GM23248 (cell line): ENCODE measurements around the gene WDR72. TPM values are rescaled to one million over a fixed set of nuclear protein-coding genes. Genes with fewer than 3 reads are reported as not detected.

ENCODE experiments used
- DNase-seq: peaks from one replicate; pipeline ENCODE4 v3.0.0-alpha.2; 2015
- H2AFZ ChIP-seq: fragments of 200-600 bp; sonication (generic); 2 replicates; pipeline ENCODE4 v1.6.1; 2016; ENCODE audit warnings: antibody characterized with exemption
- H3F3A ChIP-seq: fragments of 200-600 bp; sonication (generic); 2 replicates; pipeline ENCODE4 v1.6.1; 2016; ENCODE audit warnings: mild to moderate bottlenecking, antibody characterized with exemption, mixed run types; ENCODE audit not compliant: insufficient read depth
- H3K27ac ChIP-seq: fragments of 200-600 bp; sonication (generic); 2 replicates; pipeline ENCODE4 v1.5.1; 2016; ENCODE audit warnings: mild to moderate bottlenecking
- H3K27me3 ChIP-seq: fragments of 200-600 bp; sonication (generic); replicated peaks from 2 replicates; pipeline ENCODE4 v1.6.1; 2016; ENCODE audit warnings: mild to moderate bottlenecking; ENCODE audit not compliant: insufficient read depth
- H3K36me3 ChIP-seq: fragments of 200-600 bp; sonication (generic); 2 replicates; pipeline ENCODE4 v1.6.1; 2016; ENCODE audit warnings: low read depth, mild to moderate bottlenecking
- H3K4me1 ChIP-seq: fragments of 200-600 bp; sonication (generic); 2 replicates; pipeline ENCODE4 v1.6.1; 2016; ENCODE audit warnings: mild to moderate bottlenecking; ENCODE audit not compliant: insufficient read depth
- H3K4me2 ChIP-seq: fragments of 200-600 bp; sonication (generic); one replicate; pipeline ENCODE4 v1.6.1; 2016; ENCODE audit warnings: mild to moderate bottlenecking; ENCODE audit not compliant: unreplicated experiment
- H3K4me3 ChIP-seq: fragments of 200-600 bp; sonication (generic); 2 replicates; pipeline ENCODE4 v1.5.1; 2016; ENCODE audit warnings: mild to moderate bottlenecking
- H3K79me2 ChIP-seq: fragments of 200-600 bp; sonication (generic); 2 replicates; pipeline ENCODE4 v1.6.1; 2016; ENCODE audit warnings: mild to moderate bottlenecking; ENCODE audit not compliant: insufficient read depth
- H3K9ac ChIP-seq: fragments of 200-600 bp; sonication (generic); 2 replicates; pipeline ENCODE4 v1.6.1; 2016; ENCODE audit warnings: mild to moderate bottlenecking
- H3K9me2 ChIP-seq: fragments of 200-600 bp; sonication (generic); 2 replicates; pipeline ENCODE4 v1.6.1; 2016; ENCODE audit warnings: mixed run types, mild to moderate bottlenecking, moderate library complexity; ENCODE audit not compliant: insufficient read depth
- H3K9me3 ChIP-seq: fragments of 200-600 bp; sonication (generic); one replicate; pipeline ENCODE4 v1.6.1; 2017; ENCODE audit warnings: low read depth
- H4K20me1 ChIP-seq: fragments of 200-600 bp; sonication (generic); 2 replicates; pipeline ENCODE4 v1.6.0; 2016; ENCODE audit not compliant: insufficient read depth
- EZH2 ChIP-seq: fragments of 200-600 bp; sonication (generic); IDR thresholded peaks from 2 replicates; pipeline ENCODE4 v1.6.1; 2018; ENCODE audit warnings: antibody characterized with exemption, mild to moderate bottlenecking; ENCODE audit not compliant: insufficient read depth, poor library complexity, severe bottlenecking
- EZH2phosphoT487 ChIP-seq: fragments of 200-600 bp; sonication (generic); IDR thresholded peaks from 2 replicates; pipeline ENCODE4 v1.6.1; 2018; ENCODE audit warnings: antibody characterized with exemption, moderate library complexity, mild to moderate bottlenecking, low read depth; ENCODE audit not compliant: insufficient read depth
- WGBS, 2 experiments: methylation state at CpG; one replicate each; pipeline ENCODE4 v1.1.6; 2015 to 2017; ENCODE audit warnings: low lambda C conversion rate in 2 of 2, low coverage in 1 of 2; ENCODE audit errors: missing lambda C conversion rate in 2 of 2; 5-methylcytosine and 5-hydroxymethylcytosine counted together
- in situ Hi-C: fragments of 300-500 bp; cut with MboI; formaldehyde crosslinking; loops from 2 replicates; pipeline ENCODE4 v1.15.0; 2020
- polyA plus RNA-seq: library from polyadenylated mRNA; unstranded; fragments of >200 nt; fragmentation: Nextera tagmentation; extraction: Ambion mirVana; gene quantifications from 2 replicates; pipeline ENCODE4 v1.2.1, GENCODE V29; 2016
- total RNA-seq: library from RNA; depleted of rRNA; stranded (reverse); fragments of >200 nt; shearing (Covaris generic); gene quantifications from 2 replicates; pipeline ENCODE4 v1.2.3, GENCODE V29; 2014; rRNA removed

The WDR72 gene
- total RNA-seq (not detected in 2 replicates), polyA plus RNA-seq (not detected in 2 replicates)

DNA sequence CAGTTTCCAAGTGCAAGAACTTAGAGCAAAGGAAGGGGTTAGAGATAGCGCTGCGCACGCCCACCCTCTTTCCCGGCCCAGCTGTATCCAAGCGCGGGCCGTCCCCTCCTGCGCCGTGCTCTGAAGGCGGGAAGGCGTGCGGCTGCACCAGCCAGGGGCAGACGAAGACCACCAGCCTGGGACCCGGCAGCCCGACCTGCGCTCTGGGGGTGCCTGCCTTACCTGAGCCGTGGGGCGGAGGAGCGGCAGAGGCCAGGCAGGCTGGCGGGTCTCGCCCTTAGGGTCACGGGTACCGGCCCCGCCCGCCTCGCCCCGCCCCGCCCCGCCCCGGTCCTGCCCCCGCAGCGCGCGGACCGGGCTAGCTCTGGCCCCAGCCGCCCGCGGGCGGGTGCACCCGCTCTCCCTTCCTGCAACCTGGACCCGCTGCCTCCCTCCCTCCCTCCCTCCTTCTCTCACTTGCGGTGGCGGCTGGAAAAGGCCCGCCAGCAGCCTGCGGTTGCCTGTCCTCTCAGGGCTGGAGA, at the start of gene WDR72:
WDR72 (minus strand) TSS at position 253 of the 521 bp plus-strand sequence. CDS start 26,514 bp downstream, outside the sequence.
- Histone ChIP-seq H3K9ac (no peak within 1 kb of the TSS), H4K20me1 (no peaks in the 10 kb centered on the region), H3K27me3 (no peaks in the 10 kb centered on the region), H3K4me1 (no peaks in the 10 kb centered on the region), H3K9me2 (no peaks in the 10 kb centered on the region), H3K27ac (no peak within 1 kb of the TSS), H3K36me3 (no peaks in the 10 kb centered on the region), H2AFZ (no peak within 1 kb of the TSS), H3F3A (no peaks in the 10 kb centered on the region), H3K4me2 (no peak within 1 kb of the TSS), H3K9me3 (no peaks in the 10 kb centered on the region), H3K4me3 (no peak within 1 kb of the TSS), H3K79me2 (no peaks in the 10 kb centered on the region)
- in situ Hi-C loops = no loop called here
- DNase-seq = no peak
- 5 to 8% methylated on average over 20 to 43 of the region's 45 CpGs for whole genome bisulfite sequencing, 2 experiments
- TF ChIP-seq EZH2 (no peak), EZH2phosphoT487 (no peak)

DNA sequence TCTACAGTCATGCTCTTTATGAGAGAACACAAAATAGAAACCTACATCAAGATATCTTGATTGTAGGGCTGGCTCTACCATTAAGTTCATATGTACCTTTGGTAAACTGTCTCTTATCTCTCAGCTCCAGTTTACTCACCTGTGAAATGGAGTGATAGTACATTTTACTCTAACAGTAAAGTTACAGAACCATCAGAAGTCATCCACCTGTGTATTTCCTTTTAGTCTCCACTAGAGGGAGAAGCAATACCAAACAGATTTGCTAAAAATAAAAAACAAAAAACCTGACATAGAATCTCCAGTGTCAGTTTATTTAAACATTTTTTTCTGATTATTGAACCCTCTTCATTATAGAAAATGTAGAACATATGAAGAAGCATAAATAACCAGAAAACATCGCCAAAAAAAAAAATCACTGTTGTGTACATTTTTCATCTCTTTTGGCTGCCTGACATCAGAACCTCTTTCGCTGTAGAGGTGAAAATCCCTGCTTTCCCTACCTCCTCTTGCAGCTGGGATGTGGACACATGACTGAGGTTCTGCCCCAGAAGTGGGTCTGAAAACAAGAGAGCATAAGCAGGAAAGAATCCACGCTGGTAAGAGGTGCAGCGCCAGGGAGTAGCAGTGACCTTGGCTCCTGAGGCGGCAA, 48.7 kb upstream of the WDR72 start:
- Histone ChIP-seq H3K4me1 (no peaks in the 10 kb centered on the region), H3F3A (no peaks in the 10 kb centered on the region), H2AFZ (no peak overlapping the region), H3K27ac (no peak overlapping the region), H3K9me3 (no peaks in the 10 kb centered on the region), H3K4me3 (no peak overlapping the region), H3K79me2 (no peaks in the 10 kb centered on the region), H4K20me1 (no peaks in the 10 kb centered on the region), H3K36me3 (no peaks in the 10 kb centered on the region), H3K9me2 (no peaks in the 10 kb centered on the region), H3K27me3 (no peaks in the 10 kb centered on the region), H3K9ac (no peak overlapping the region), H3K4me2 (no peak overlapping the region)
- WGBS, 2 experiments = 30 to 36% methylated on average over 5 of the region's 5 CpGs
- TF ChIP-seq EZH2phosphoT487 (no peak), EZH2 (no peak)
- in situ Hi-C loops = no loop called here
- peak; percentile 30 for DNase-seq

DNA sequence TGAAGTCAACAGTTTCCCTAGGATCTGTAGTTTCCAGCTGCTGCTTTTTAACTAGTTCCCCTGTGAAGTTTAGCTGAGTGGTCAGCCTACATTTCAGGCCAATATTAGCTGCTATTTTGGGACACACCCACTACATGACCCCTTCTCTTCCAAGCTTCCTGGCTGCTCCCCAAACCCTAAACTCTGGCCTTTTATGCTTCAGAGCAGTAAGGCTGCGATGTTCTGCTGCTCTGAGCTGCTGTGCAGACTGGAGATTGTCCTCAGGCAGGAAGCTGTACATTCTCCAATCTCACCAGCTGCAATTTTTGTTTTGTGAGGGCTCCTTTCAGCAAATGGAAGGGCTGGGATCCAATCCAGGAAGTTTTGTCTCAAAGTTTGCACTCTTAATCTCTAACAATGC, 48.0 kb upstream of the WDR72 start:
- DNase-seq = no peak
- Histone ChIP-seq H3F3A (no peaks in the 10 kb centered on the region), H4K20me1 (no peaks in the 10 kb centered on the region), H3K9ac (no peak overlapping the region), H3K27me3 (no peaks in the 10 kb centered on the region), H3K27ac (no peak overlapping the region), H2AFZ (no peak overlapping the region), H3K4me1 (no peaks in the 10 kb centered on the region), H3K36me3 (no peaks in the 10 kb centered on the region), H3K4me3 (no peak overlapping the region), H3K9me2 (no peaks in the 10 kb centered on the region), H3K4me2 (no peak overlapping the region), H3K9me3 (no peaks in the 10 kb centered on the region), H3K79me2 (no peaks in the 10 kb centered on the region)
- in situ Hi-C loops = no loop called here
- 14 to 30% methylated on average over 1 of the region's 1 CpG for WGBS, 2 experiments
- TF ChIP-seq EZH2 (no peak), EZH2phosphoT487 (no peak)

DNA sequence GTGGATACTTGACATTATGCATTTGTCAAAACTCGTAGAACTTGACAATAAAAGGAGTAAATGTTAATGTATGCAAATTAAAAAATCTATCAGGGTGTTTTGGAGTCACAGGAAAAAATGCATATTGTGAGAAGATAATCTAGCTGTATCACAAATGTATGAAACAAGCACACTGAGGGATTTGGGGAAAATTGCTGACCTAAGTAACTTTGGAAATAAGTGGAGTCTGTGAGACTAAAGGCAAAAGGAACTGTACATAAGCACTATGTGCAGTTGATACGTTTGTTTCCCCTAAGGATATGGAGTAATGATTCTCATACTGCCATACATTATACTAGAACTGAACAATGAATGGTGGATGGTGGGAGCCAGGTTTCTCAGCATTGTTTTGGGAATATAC, 43.2 kb upstream of the WDR72 start:
- Histone ChIP-seq H3K9me2 (no peaks in the 10 kb centered on the region), H3K4me1 (no peaks in the 10 kb centered on the region), H3F3A (no peaks in the 10 kb centered on the region), H2AFZ (no peak overlapping the region), H3K4me2 (no peak overlapping the region), H3K27ac (no peak overlapping the region), H3K9ac (no peak overlapping the region), H3K9me3 (no peaks in the 10 kb centered on the region), H3K27me3 (no peaks in the 10 kb centered on the region), H3K79me2 (no peaks in the 10 kb centered on the region), H3K4me3 (no peak overlapping the region), H3K36me3 (no peaks in the 10 kb centered on the region), H4K20me1 (no peaks in the 10 kb centered on the region)
- 2% methylated on average over 2 of the region's 2 CpGs for WGBS, 2 experiments
- no peak for TF ChIP-seq EZH2
- no peak for TF ChIP-seq EZH2phosphoT487
- DNase-seq = no peak
- in situ Hi-C loops = no loop called here
